NB4 (cell line): ENCODE data around the gene LAD1.

Source experiments
- DNase-seq: peaks from one replicate; pipeline ENCODE4 v3.0.0; 2010; ENCODE audit warnings: low read depth
- H3K4me3 ChIP-seq: one replicate; pipeline ENCODE4 v1.5.1; 2011; ENCODE audit warnings: mild to moderate bottlenecking, low read depth, low read length, moderate library complexity
- CTCF ChIP-seq: IDR thresholded peaks from one replicate; pipeline ENCODE4 v1.5.1; 2012; ENCODE audit warnings: low read depth, low read length
- MAX ChIP-seq: IDR thresholded peaks from 2 replicates; pipeline ENCODE4 v1.6.1; 2011; ENCODE audit warnings: low read depth, low read length
- MYC ChIP-seq: IDR thresholded peaks from 2 replicates; pipeline ENCODE4 v1.6.1; 2011; ENCODE audit warnings: low read depth, low read length
- POLR2A ChIP-seq: IDR thresholded peaks from 2 replicates; pipeline ENCODE4 v1.6.1; 2011; ENCODE audit warnings: mild to moderate bottlenecking; ENCODE audit not compliant: insufficient read length; ENCODE audit errors: extremely low read depth

LAD1 gene

GRCh38 chr1:201408176-201408833 lies 9.2 kb upstream of the LAD1 start:
- H3K4me3 ChIP-seq, result no peak overlapping the region
- TF ChIP-seq MYC (no peak), CTCF (peak; percentile 92)
- peak; percentile 64 for DNase-seq

- no peak for DNase-seq
- no peak overlapping the region for H3K4me3 ChIP-seq
- TF ChIP-seq MAX (no peak), CTCF (no peak), MYC (no peak), POLR2A (no peak)
Observed at GRCh38 chr1:201406831-201407406, 7.8 kb upstream of the LAD1 start.

GRCh38 chr1:201405484-201405831 lies 6.3 kb upstream of the LAD1 start:
- peak; percentile 9 for DNase-seq
- TF ChIP-seq POLR2A (no peak), MAX (no peak), MYC (no peak), CTCF (no peak)
- no peak overlapping the region for H3K4me3 ChIP-seq

- DNase-seq, result no peak
- no peak overlapping the region for H3K4me3 ChIP-seq
- TF ChIP-seq MYC (no peak), MAX (no peak), POLR2A (no peak), CTCF (no peak)
Observed at GRCh38 chr1:201404722-201405483, 5.8 kb upstream of the LAD1 start.

- H3K4me3 ChIP-seq, result no peak overlapping the region
- no peak for DNase-seq
- TF ChIP-seq CTCF (no peak), POLR2A (no peak), MAX (no peak), MYC (no peak)
Observed at GRCh38 chr1:201404055-201404454, 4.9 kb upstream of the LAD1 start.

- no peak overlapping the region for H3K4me3 ChIP-seq
- TF ChIP-seq MAX (no peak), POLR2A (no peak), CTCF (no peak), MYC (no peak)
- no peak for DNase-seq
Observed at GRCh38 chr1:201403359-201403758, 4.2 kb upstream of the LAD1 start.
